ENCODE measurements around the gene SCP2D1. TPM values are rescaled to one million over a fixed set of nuclear protein-coding genes. Genes with fewer than 3 reads are reported as not detected.

Gene SCP2D1
- total RNA-seq, 2 donors from 2014 or later: not detected

DNA sequence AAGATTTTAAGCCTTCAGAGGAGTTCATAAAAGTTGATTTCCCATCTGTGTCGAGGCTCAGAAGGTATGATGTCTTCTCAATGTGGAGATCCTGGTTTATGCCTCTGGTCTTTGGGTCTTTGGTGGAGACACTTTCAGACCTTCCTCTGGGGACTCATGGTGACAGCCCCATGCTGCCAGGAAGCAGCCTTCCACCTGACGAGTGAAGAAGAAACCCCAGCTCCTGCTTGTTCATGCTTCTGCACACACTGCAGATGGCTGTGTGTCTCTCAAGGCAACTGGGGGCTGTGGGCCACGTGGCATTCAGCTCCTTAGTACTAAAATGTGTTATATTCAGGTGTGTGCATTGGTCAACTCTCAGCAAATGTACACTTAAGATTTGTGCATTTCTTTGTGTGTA is 4.9 kb upstream of the SCP2D1 start:
- no peak for DNase-seq (ENCODE audit: low spot score)
- intact Hi-C loops (cut with DNase I): no loop called here

DNA sequence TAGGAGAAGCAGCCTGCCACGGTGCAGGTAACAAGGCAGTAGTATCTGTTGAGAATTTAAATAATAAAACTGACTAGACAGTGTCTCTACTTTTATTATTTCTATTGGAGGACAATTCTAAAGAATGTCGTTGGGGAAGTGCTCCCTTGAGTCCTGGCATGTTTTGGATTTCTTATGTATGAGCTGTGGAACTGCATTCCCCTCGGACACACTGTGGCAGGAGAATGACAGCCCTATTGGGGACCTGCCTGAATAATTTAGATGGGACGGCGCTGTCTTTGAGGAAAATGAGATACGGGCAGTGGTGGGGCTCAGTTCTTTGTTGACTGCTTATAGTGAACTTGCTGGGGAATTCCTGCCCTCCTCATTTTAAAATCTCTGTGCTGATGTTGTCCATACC is 2.4 kb upstream of the SCP2D1 start:
- intact Hi-C loops (cut with DNase I): no loop called here

GRCh38 chr20:18811904-18812303 is 1.7 kb upstream of the SCP2D1 start:
- intact Hi-C loops (cut with DNase I): no loop called here
- DNase-seq (ENCODE audit: low spot score): no peak

More for the DNA sequence above, 2.4 kb upstream of the SCP2D1 start:
- no peak for DNase-seq (ENCODE audit: low spot score)

GRCh38 chr20:18815194-18815942 is 1.8 kb downstream of the SCP2D1 start:
- intact Hi-C loops (cut with DNase I): no loop called here
- DNase-seq (ENCODE audit: low spot score): no peak

GRCh38 chr20:18822832-18823231 is 9.2 kb downstream of the SCP2D1 start:
- DNase-seq (ENCODE audit: low spot score): no peak
- intact Hi-C loops (cut with DNase I): no loop called here

GRCh38 chr20:18831830-18832499 is 18.4 kb downstream of the SCP2D1 start:
- DNase-seq (ENCODE audit: low spot score): no peak
- intact Hi-C loops (cut with DNase I): no loop called here

GRCh38 chr20:18832546-18833200 is 19.1 kb downstream of the SCP2D1 start:
- no peak for DNase-seq (ENCODE audit: low spot score)
- intact Hi-C loops (cut with DNase I): no loop called here

DNA sequence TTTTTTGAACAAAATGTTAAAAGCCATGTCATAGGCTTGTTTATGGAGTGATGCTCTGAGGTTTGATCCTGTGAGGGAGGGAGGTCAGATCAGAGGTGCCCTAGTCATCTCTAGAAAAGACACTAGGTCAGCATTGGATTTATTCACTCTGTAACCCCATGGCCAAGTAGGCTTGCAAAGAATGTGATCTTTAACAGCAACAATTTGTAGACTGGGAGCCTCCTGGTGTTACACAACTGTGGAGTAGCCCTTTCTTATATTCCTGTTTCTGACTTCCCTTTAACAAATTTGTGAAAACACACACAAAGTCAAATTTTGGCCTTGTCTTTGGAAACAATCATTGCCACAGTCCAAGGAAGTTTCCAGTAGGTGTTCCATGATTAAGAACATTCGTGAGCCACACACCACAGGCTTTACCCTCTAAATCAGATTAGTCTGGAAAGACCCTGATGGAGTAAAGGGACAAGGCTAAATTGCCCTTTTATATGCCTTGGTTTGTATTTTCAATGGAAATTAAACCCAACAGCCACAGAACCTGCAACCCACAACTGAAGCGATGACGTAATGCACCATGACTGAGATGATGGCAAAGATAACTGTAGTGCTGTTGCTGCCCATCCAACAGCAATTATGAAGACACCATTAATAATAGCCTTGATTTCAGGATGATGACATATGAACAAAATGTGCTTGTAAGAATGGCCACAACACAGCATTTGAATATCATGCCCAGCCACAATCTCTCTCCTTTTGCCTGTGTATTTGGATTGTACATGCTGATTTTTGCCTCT is 22.1 kb downstream of the SCP2D1 start:
- intact Hi-C loops (cut with DNase I): no loop called here
- no peak for DNase-seq (ENCODE audit: low spot score)

DNA sequence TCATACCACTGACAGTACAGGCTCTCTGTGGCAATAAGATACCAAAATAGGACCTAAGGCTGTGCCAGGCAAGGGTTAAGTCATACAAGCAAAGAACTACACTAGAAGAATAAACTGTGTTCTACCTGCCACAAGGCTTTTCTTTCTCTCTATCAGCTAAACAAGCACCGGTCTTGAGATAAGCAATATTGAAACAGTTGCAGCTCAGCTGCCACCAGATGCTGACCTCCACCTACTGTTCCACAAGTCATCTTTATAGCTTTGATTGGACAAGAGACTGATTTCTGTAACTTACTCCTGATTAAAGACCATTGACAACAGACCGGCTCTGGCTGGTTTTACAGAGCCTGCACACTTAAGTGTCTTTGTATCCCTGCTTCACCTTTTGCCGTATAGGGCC is 24.1 kb downstream of the SCP2D1 start:
- DNase-seq (ENCODE audit: low spot score): no peak
- intact Hi-C loops (cut with DNase I): no loop called here

DNA sequence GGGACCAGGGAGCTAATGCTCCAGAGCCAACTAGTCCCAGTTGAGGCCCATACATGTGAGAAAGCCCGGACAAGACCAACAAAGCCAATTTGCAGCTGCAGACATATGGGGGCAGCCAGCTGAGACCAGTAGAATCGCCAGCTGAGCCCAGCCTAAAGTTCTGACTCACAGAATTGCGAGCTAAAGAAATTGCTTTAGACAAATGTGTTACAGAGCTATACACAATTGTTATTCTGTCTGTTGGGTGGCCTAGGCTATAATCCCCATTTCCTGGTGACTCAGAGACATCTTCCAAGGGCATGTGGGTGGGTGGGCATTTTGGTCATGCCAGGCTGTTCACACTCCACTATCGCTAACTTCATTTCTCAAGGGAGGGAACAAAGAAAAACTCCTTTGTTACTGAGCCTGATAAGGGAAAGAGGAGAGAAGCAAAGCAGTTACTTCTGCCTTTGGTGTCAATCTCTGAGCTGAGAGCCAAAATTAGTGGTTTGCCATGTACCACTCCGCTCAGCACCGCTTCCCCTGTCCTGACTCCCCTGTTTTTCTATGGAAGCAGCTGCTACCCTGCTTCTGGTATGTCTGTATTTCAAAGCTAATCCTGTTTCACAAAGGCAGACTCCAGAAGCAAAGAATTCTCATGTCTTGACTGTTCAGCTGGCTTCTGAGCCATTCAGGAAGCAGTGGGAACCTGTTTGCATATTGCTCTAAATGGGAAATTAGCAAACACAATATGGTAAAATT is 26.1 kb downstream of the SCP2D1 start:
- intact Hi-C loops (cut with DNase I): no loop called here
- no peak for DNase-seq (ENCODE audit: low spot score)

GRCh38 chr20:18840248-18840645 is 26.7 kb downstream of the SCP2D1 start:
- DNase-seq (ENCODE audit: low spot score): no peak
- intact Hi-C loops (cut with DNase I): no loop called here

- intact Hi-C loops (cut with DNase I): no loop called here
- no peak for DNase-seq (ENCODE audit: low spot score)
Measured at GRCh38 chr20:18845017-18845416, 31.4 kb downstream of the SCP2D1 start.

- no peak for DNase-seq (ENCODE audit: low spot score)
- intact Hi-C loops (cut with DNase I): no loop called here
Measured at GRCh38 chr20:18847226-18847755, 33.7 kb downstream of the SCP2D1 start.

DNA sequence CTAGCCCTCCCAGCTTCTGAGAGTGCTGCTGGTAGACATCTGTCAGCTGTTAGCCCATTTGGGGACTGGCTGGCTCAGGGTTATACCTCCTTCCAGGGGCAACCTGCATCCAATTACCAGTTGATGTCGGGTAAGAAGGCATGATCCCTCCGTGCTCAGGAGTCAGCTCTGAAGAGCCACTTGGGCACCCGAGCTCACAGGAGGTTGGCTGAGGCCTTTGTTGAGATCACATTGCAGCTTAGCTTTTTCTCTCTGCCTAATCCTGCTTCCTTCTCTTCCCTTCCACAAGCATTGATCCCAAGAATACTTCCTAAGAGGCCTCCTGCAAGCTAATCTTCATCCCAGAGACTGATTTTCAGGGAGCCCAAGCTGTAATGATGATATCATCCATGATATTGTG is 35.5 kb downstream of the SCP2D1 start:
- DNase-seq (ENCODE audit: low spot score): no peak
- intact Hi-C loops (cut with DNase I): no loop called here

DNA sequence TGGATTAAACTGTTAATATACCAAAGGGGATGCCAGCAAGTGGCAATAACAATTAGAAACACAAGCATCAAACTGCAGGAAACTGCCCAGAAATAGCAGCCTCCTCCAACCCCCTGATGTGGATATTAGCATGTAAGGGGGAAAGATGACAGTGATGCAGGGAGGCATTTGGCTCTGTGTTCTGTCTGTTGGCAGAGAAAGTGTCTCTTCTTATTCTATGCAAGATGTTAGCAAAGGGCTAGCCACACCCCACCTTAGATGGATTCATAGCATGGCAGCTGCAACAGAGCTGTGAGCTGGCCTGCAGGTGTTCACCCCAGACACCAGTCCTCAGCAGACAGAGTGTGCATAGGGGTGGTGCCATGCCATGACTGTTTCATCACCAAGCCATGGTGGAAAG is 38.0 kb downstream of the SCP2D1 start:
- DNase-seq (ENCODE audit: low spot score): no peak

DNA sequence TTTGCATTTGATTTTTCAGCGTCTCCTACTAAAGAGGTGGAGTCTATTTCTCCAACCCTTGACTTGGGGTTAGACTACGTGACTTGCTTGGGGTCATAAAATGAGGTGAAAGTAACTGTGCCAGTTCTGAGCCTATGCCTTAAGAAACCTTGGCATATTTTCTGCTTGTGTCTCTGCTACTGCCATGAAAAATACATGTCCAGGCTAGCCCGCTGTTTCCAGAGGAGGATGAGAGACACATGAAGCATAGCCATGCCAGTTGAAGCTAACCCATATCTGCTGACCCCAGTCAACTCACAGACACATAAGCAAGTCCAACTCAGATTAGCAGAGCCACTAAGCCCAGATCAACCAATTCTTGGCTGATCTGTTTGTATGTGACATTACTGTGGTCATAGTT is 38.7 kb downstream of the SCP2D1 start:
- intact Hi-C loops (cut with DNase I): no loop called here

More for the DNA sequence above, 38.0 kb downstream of the SCP2D1 start:
- intact Hi-C loops (cut with DNase I): no loop called here

DNA sequence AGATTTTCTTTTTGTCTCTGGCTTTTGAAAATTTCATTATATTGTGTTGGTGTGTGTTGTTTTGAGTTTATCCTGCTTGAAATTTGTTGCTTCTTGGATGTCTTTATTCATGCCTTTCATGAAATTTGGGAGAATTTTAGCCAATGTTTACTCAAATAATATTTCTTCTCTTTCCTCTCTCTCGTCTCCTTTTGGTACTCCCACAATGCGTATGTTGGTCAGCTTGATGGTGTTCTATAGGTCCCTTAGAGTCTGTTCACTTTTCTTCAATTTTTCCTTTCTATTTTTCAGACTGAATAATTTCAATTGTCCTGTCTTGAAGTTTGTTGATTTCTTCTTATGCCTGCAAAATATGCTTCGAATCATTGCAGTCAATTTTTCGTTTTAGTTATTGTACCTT is 39.6 kb downstream of the SCP2D1 start:
- intact Hi-C loops (cut with DNase I): no loop called here

More for the DNA sequence above, 38.7 kb downstream of the SCP2D1 start:
- no peak for DNase-seq (ENCODE audit: low spot score)

GRCh38 chr20:18853946-18854646 is 40.5 kb downstream of the SCP2D1 start:
- DNase-seq (ENCODE audit: low spot score): no peak
- intact Hi-C loops (cut with DNase I): no loop called here

More for the DNA sequence above, 39.6 kb downstream of the SCP2D1 start:
- DNase-seq (ENCODE audit: low spot score): no peak

All from posterior vena cava (tissue), 2 donors.